HL-60 (cell line): ENCODE results near the gene FAM89A.

Experiments used
- POLR2AphosphoS5 ChIP-seq: IDR thresholded peaks from 2 replicates; pipeline ENCODE4 v1.6.1; 2012; ENCODE audit warnings: low read depth
- REST ChIP-seq: IDR thresholded peaks from 2 replicates; pipeline ENCODE4 v1.6.1; 2012; ENCODE audit warnings: low read depth; ENCODE audit not compliant: insufficient replicate concordance
- SPI1 ChIP-seq: IDR thresholded peaks from 2 replicates; pipeline ENCODE4 v1.6.1; 2012; ENCODE audit warnings: low read depth, mild to moderate bottlenecking, borderline replicate concordance
- TF ChIP-seq, protein P1 (sequence below): IDR thresholded peaks from one replicate; pipeline ENCODE4 v1.5.1; 2011; ENCODE audit warnings: low read length, control low read depth, inconsistent platforms; ENCODE audit not compliant: insufficient read depth

- TF ChIP-seq, protein P1, sequence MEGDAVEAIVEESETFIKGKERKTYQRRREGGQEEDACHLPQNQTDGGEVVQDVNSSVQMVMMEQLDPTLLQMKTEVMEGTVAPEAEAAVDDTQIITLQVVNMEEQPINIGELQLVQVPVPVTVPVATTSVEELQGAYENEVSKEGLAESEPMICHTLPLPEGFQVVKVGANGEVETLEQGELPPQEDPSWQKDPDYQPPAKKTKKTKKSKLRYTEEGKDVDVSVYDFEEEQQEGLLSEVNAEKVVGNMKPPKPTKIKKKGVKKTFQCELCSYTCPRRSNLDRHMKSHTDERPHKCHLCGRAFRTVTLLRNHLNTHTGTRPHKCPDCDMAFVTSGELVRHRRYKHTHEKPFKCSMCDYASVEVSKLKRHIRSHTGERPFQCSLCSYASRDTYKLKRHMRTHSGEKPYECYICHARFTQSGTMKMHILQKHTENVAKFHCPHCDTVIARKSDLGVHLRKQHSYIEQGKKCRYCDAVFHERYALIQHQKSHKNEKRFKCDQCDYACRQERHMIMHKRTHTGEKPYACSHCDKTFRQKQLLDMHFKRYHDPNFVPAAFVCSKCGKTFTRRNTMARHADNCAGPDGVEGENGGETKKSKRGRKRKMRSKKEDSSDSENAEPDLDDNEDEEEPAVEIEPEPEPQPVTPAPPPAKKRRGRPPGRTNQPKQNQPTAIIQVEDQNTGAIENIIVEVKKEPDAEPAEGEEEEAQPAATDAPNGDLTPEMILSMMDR, result no peak
- TF ChIP-seq POLR2AphosphoS5 (no peak), REST (no peak), SPI1 (no peak)
These were observed 10.2 kb downstream of the FAM89A start for GRCh38 chr1:231029841-231030240.
